ENCODE data around the gene GHRL.

Gene GHRL, protein sequence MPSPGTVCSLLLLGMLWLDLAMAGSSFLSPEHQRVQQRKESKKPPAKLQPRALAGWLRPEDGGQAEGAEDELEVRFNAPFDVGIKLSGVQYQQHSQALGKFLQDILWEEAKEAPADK

GRCh38 chr3:10292505-10293419, at the start of gene GHRL:
TSS of gene GHRL (minus strand) at chr3:10292947. CDS start at chr3:10290180, 2,767 bp downstream.
- H3K4me3 ChIP-seq (ENCODE audit: low read depth, low read length): peak within 1 kb of the TSS; percentile 54
- peak; percentile 86 for DNase-seq (ENCODE audit: low read depth)
- no peak for TF ChIP-seq CTCF (IDR thresholded peaks at IDR 0.05; ENCODE audit: insufficient read depth, low read depth, low read length, missing control alignments)

GRCh38 chr3:10341901-10342398, 49.2 kb upstream of the GHRL start:
- no peak for TF ChIP-seq CTCF (IDR thresholded peaks at IDR 0.05; ENCODE audit: insufficient read depth, low read depth, low read length, missing control alignments)
- no peak for DNase-seq (ENCODE audit: low read depth)
- H3K4me3 ChIP-seq (ENCODE audit: low read depth, low read length): no peak overlapping the region

- DNase-seq (ENCODE audit: low read depth): no peak
Measured at GRCh38 chr3:10340476-10340875, 47.7 kb upstream of the GHRL start.

DNA sequence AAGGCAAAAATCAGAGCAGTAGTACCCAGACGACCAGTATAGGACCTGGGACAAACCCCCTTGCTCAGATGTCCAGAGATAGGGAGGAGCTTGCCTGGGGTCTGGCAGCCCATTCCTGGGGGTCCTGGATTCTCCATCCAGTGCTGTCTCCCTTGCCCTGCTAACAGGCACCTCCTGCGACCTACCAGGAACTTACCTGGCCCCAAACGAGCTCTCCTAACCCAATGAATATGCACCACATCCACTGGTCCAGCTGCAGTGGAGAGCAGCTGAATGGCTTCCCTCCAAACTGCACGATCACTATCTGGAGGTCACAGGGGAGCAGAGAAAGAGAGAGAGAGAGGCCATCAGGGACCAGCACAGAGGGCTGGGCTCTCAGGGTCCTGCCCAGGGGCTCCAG, 47.3 kb upstream of the GHRL start:
- no peak for TF ChIP-seq CTCF (IDR thresholded peaks at IDR 0.05; ENCODE audit: insufficient read depth, low read depth, low read length, missing control alignments)
- no peak overlapping the region for H3K4me3 ChIP-seq (ENCODE audit: low read depth, low read length)
- DNase-seq (ENCODE audit: low read depth): no peak

More at GRCh38 chr3:10340476-10340875, 47.7 kb upstream of the GHRL start:
- no peak overlapping the region for H3K4me3 ChIP-seq (ENCODE audit: low read depth, low read length)
- no peak for TF ChIP-seq CTCF (IDR thresholded peaks at IDR 0.05; ENCODE audit: insufficient read depth, low read depth, low read length, missing control alignments)

DNA sequence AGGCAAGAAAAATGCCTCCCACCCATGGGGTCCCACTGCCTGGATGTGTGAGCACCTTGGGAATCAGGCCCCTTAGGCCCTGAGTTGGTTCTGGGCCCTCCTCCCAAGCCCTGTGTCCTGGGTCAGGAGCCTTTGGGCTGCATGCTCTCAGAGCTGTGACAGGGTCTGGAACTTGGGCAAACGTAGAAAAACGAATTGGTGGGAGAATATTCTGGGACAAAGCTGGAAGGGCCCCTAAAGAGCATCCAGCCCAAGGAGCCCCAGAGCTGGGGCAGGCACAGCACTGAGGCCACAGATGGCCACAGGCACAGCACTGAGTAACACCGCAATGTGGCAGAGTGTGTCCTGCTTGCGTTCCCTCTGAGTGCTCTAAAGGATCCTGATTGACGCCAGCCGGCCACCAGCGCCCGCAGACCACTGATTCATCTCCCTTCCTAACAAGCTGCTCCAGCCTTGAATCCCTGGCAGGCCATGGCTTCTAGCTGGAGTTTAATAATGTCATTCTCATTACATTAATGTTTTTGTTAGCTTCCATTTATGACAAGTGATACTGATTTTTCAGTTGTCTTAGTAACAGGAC, 46.7 kb upstream of the GHRL start:
- H3K4me3 ChIP-seq (ENCODE audit: low read depth, low read length): no peak overlapping the region
- no peak for DNase-seq (ENCODE audit: low read depth)
- no peak for TF ChIP-seq CTCF (IDR thresholded peaks at IDR 0.05; ENCODE audit: insufficient read depth, low read depth, low read length, missing control alignments)

DNA sequence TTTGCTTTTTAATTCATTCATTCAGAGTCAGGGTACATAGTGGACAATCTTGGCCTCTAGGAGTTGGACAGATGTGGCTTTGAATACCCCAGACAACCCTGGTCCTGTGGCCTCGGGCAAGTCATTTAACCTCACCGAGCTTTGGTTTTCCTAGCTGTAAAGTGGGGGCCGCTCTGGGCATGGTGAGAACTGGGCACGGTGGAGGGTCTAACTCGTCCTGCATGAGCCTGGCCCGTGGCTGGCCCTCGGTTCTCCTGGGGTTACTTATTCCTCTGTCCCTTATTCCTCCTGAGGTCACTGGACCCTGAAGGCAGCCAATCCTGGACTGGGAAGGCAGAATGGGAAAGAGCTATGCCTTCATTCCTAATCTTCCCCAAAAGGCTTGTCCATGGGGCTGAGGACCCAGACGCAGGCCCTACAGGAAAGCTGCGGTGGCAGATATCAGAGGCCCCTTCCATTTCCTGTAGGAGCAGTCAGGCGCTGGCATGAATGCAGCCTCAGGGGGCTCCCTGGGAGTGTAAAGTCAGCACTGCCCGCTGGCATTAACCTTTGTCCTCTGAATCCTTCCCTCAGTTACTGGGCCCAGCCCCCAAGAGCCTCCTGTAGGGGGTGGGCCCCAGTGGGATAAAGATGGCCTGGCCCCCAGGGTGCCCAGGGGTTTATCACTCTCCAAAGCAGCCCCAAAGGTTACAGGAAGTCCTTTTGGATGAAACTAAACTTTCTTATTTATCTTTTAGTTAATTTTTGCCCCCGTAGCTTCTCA, 46.0 kb upstream of the GHRL start:
- H3K4me3 ChIP-seq (ENCODE audit: low read depth, low read length): no peak overlapping the region
- DNase-seq (ENCODE audit: low read depth): no peak
- TF ChIP-seq CTCF (IDR thresholded peaks at IDR 0.05; ENCODE audit: insufficient read depth, low read depth, low read length, missing control alignments): no peak
